ENCODE results near the gene TRO. TPM values are rescaled to one million over a fixed set of nuclear protein-coding genes. Genes with fewer than 3 reads are reported as not detected.

The TRO gene
- 7.3 TPM for polyA plus RNA-seq (2012; ENCODE audit: low read depth, missing spikeins)

GRCh38 chrX:54920610-54921426 is at the start of gene TRO:
TSS of gene TRO (plus strand) at chrX:54920824. CDS start at chrX:54922247, 1,423 bp downstream.
- FAIRE-seq: peak; percentile 89
- DNase-seq (ENCODE audit: insufficient read length, low spot score): no peak
- no peak for TF ChIP-seq POLR2A (IDR thresholded peaks at IDR 0.05; ENCODE audit: low read depth, low read length)
- TF ChIP-seq POU2F2 (IDR thresholded peaks at IDR 0.05; ENCODE audit: low read depth, low read length): no peak
- TF ChIP-seq TAF1 (IDR thresholded peaks at IDR 0.05; ENCODE audit: low read depth, low read length): no peak
- no peak for TF ChIP-seq POLR2AphosphoS5 (IDR thresholded peaks at IDR 0.05; ENCODE audit: low read depth, low read length)
- TF ChIP-seq PAX5 (IDR thresholded peaks at IDR 0.05; ENCODE audit: insufficient read depth, low read length, severe bottlenecking): no peak
- no peak for TF ChIP-seq SPI1 (IDR thresholded peaks at IDR 0.05; ENCODE audit: low read depth, low read length)

GRCh38 chrX:54885740-54886139 is 34.9 kb upstream of the TRO start:
- FAIRE-seq: no peak
- no peak for DNase-seq (ENCODE audit: insufficient read length, low spot score)
- TF ChIP-seq PAX5 (IDR thresholded peaks at IDR 0.05; ENCODE audit: insufficient read depth, low read length, severe bottlenecking) (no peak), TAF1 (IDR thresholded peaks at IDR 0.05; ENCODE audit: low read depth, low read length) (no peak), SPI1 (IDR thresholded peaks at IDR 0.05; ENCODE audit: low read depth, low read length) (no peak), POLR2A (IDR thresholded peaks at IDR 0.05; ENCODE audit: low read depth, low read length) (no peak), POU2F2 (IDR thresholded peaks at IDR 0.05; ENCODE audit: low read depth, low read length) (no peak), POLR2AphosphoS5 (IDR thresholded peaks at IDR 0.05; ENCODE audit: low read depth, low read length) (no peak)

GRCh38 chrX:54891573-54891972 is 29.1 kb upstream of the TRO start:
- FAIRE-seq (no peak), DNase-seq (ENCODE audit: insufficient read length, low spot score) (no peak)

GRCh38 chrX:54894159-54894558 is 26.5 kb upstream of the TRO start:
- FAIRE-seq (no peak), DNase-seq (ENCODE audit: insufficient read length, low spot score) (no peak)
- TF ChIP-seq TAF1 (IDR thresholded peaks at IDR 0.05; ENCODE audit: low read depth, low read length) (no peak), PAX5 (IDR thresholded peaks at IDR 0.05; ENCODE audit: insufficient read depth, low read length, severe bottlenecking) (no peak), POLR2AphosphoS5 (IDR thresholded peaks at IDR 0.05; ENCODE audit: low read depth, low read length) (no peak), POU2F2 (IDR thresholded peaks at IDR 0.05; ENCODE audit: low read depth, low read length) (no peak), POLR2A (IDR thresholded peaks at IDR 0.05; ENCODE audit: low read depth, low read length) (no peak), SPI1 (IDR thresholded peaks at IDR 0.05; ENCODE audit: low read depth, low read length) (no peak)

More at GRCh38 chrX:54891573-54891972, 29.1 kb upstream of the TRO start:
- TF ChIP-seq POU2F2 (IDR thresholded peaks at IDR 0.05; ENCODE audit: low read depth, low read length) (no peak), PAX5 (IDR thresholded peaks at IDR 0.05; ENCODE audit: insufficient read depth, low read length, severe bottlenecking) (no peak), POLR2AphosphoS5 (IDR thresholded peaks at IDR 0.05; ENCODE audit: low read depth, low read length) (no peak), SPI1 (IDR thresholded peaks at IDR 0.05; ENCODE audit: low read depth, low read length) (no peak), POLR2A (IDR thresholded peaks at IDR 0.05; ENCODE audit: low read depth, low read length) (no peak), TAF1 (IDR thresholded peaks at IDR 0.05; ENCODE audit: low read depth, low read length) (no peak)

- FAIRE-seq: no peak
- no peak for TF ChIP-seq POU2F2 (IDR thresholded peaks at IDR 0.05; ENCODE audit: low read depth, low read length)
- no peak for TF ChIP-seq POLR2AphosphoS5 (IDR thresholded peaks at IDR 0.05; ENCODE audit: low read depth, low read length)
- TF ChIP-seq TAF1 (IDR thresholded peaks at IDR 0.05; ENCODE audit: low read depth, low read length): no peak
- no peak for TF ChIP-seq POLR2A (IDR thresholded peaks at IDR 0.05; ENCODE audit: low read depth, low read length)
- TF ChIP-seq PAX5 (IDR thresholded peaks at IDR 0.05; ENCODE audit: insufficient read depth, low read length, severe bottlenecking): no peak
- no peak for TF ChIP-seq SPI1 (IDR thresholded peaks at IDR 0.05; ENCODE audit: low read depth, low read length)
- DNase-seq (ENCODE audit: insufficient read length, low spot score): no peak
Observed at GRCh38 chrX:54909941-54910340, 10.7 kb upstream of the TRO start.

- TF ChIP-seq SPI1 (IDR thresholded peaks at IDR 0.05; ENCODE audit: low read depth, low read length): no peak
- DNase-seq (ENCODE audit: insufficient read length, low spot score) (peak; percentile 25), FAIRE-seq (peak; percentile 92)
Observed at GRCh38 chrX:54921427-54922021, 900 bp downstream of the TRO start.

- FAIRE-seq: peak; percentile 65
- TF ChIP-seq PAX5 (IDR thresholded peaks at IDR 0.05; ENCODE audit: insufficient read depth, low read length, severe bottlenecking) (no peak), TAF1 (IDR thresholded peaks at IDR 0.05; ENCODE audit: low read depth, low read length) (no peak), POU2F2 (IDR thresholded peaks at IDR 0.05; ENCODE audit: low read depth, low read length) (no peak), POLR2AphosphoS5 (IDR thresholded peaks at IDR 0.05; ENCODE audit: low read depth, low read length) (no peak), SPI1 (IDR thresholded peaks at IDR 0.05; ENCODE audit: low read depth, low read length) (no peak), POLR2A (IDR thresholded peaks at IDR 0.05; ENCODE audit: low read depth, low read length) (no peak)
- DNase-seq (ENCODE audit: insufficient read length, low spot score): no peak
Observed at GRCh38 chrX:54922547-54922946, 1.9 kb downstream of the TRO start.

GRCh38 chrX:54923376-54923775 is 2.8 kb downstream of the TRO start:
- FAIRE-seq: no peak
- DNase-seq (ENCODE audit: insufficient read length, low spot score): no peak
- TF ChIP-seq SPI1 (IDR thresholded peaks at IDR 0.05; ENCODE audit: low read depth, low read length) (no peak), POU2F2 (IDR thresholded peaks at IDR 0.05; ENCODE audit: low read depth, low read length) (no peak), POLR2A (IDR thresholded peaks at IDR 0.05; ENCODE audit: low read depth, low read length) (no peak), TAF1 (IDR thresholded peaks at IDR 0.05; ENCODE audit: low read depth, low read length) (no peak), PAX5 (IDR thresholded peaks at IDR 0.05; ENCODE audit: insufficient read depth, low read length, severe bottlenecking) (no peak), POLR2AphosphoS5 (IDR thresholded peaks at IDR 0.05; ENCODE audit: low read depth, low read length) (no peak)

- DNase-seq (ENCODE audit: insufficient read length, low spot score) (no peak), FAIRE-seq (no peak)
- no peak for TF ChIP-seq TAF1 (IDR thresholded peaks at IDR 0.05; ENCODE audit: low read depth, low read length)
- TF ChIP-seq POU2F2 (IDR thresholded peaks at IDR 0.05; ENCODE audit: low read depth, low read length): no peak
- no peak for TF ChIP-seq SPI1 (IDR thresholded peaks at IDR 0.05; ENCODE audit: low read depth, low read length)
- no peak for TF ChIP-seq PAX5 (IDR thresholded peaks at IDR 0.05; ENCODE audit: insufficient read depth, low read length, severe bottlenecking)
- no peak for TF ChIP-seq POLR2AphosphoS5 (IDR thresholded peaks at IDR 0.05; ENCODE audit: low read depth, low read length)
- no peak for TF ChIP-seq POLR2A (IDR thresholded peaks at IDR 0.05; ENCODE audit: low read depth, low read length)
Observed at GRCh38 chrX:54926978-54927377, 6.4 kb downstream of the TRO start.
